GM12874 (cell line): ENCODE data around the gene RAB6A.
A peak's percentile ranks its signal among the peaks of the same experiment; 100 is the strongest.

Experiments used
- CTCF ChIP-seq: IDR thresholded peaks from 2 replicates; pipeline ENCODE4 v1.5.1; 2011; ENCODE audit warnings: low read depth, mild to moderate bottlenecking, control low read depth, low read length, moderate library complexity; ENCODE audit not compliant: insufficient read depth

The RAB6A gene

GRCh38 chr11:73750228-73750627 lies 10.6 kb downstream of the RAB6A start:
- TF ChIP-seq CTCF = no peak

GRCh38 chr11:73749118-73749517 lies 11.8 kb downstream of the RAB6A start:
- TF ChIP-seq CTCF = no peak

GRCh38 chr11:73748300-73748699 lies 12.6 kb downstream of the RAB6A start:
- TF ChIP-seq CTCF = no peak

- no peak for TF ChIP-seq CTCF
Measured at GRCh38 chr11:73747762-73748161, 13.1 kb downstream of the RAB6A start.

GRCh38 chr11:73746701-73747100 lies 14.2 kb downstream of the RAB6A start:
- no peak for TF ChIP-seq CTCF

- no peak for TF ChIP-seq CTCF
Measured at GRCh38 chr11:73743045-73743444, 17.8 kb downstream of the RAB6A start.

- no peak for TF ChIP-seq CTCF
Measured at GRCh38 chr11:73734993-73735392, 25.9 kb downstream of the RAB6A start.

GRCh38 chr11:73729594-73730206 lies 31.2 kb downstream of the RAB6A start:
- TF ChIP-seq CTCF = peak; percentile 60; the same call in 1 of the 2 replicates
